Kidney capillary endothelial cell (primary cell): ENCODE data around the gene TMEM178B.
"Not testable (repeated sequence)": the region's sequence is repeated elsewhere in the genome, so short reads cannot be mapped to it uniquely, and the experiment has no call there.

ENCODE experiments used
- DNase-seq: peaks from one replicate; pipeline ENCODE4 v3.0.0-alpha.2; 2018; ENCODE audit warnings: low spot score

The TMEM178B gene

GRCh38 chr7:141074162-141074991 lies 513 bp downstream of the TMEM178B start:
- no peak for DNase-seq

- DNase-seq, result no peak
Observed at GRCh38 chr7:141074997-141075396, 1.1 kb downstream of the TMEM178B start.

GRCh38 chr7:141076377-141076776 lies 2.5 kb downstream of the TMEM178B start:
- DNase-seq, result no peak

- no peak for DNase-seq
Observed at GRCh38 chr7:141079219-141079618, 5.4 kb downstream of the TMEM178B start.

GRCh38 chr7:141089490-141089889 lies 15.6 kb downstream of the TMEM178B start:
- DNase-seq, result not testable (repeated sequence)

GRCh38 chr7:141094336-141095070 lies 20.6 kb downstream of the TMEM178B start:
- DNase-seq, result no peak

- no peak for DNase-seq
Observed at GRCh38 chr7:141097430-141097829, 23.6 kb downstream of the TMEM178B start.

- no peak for DNase-seq
Observed at GRCh38 chr7:141102436-141102835, 28.6 kb downstream of the TMEM178B start.

- DNase-seq, result no peak
Observed at GRCh38 chr7:141103847-141104429, 30.1 kb downstream of the TMEM178B start.

- no peak for DNase-seq
Observed at GRCh38 chr7:141113131-141113530, 39.3 kb downstream of the TMEM178B start.

- DNase-seq, result no peak
Observed at GRCh38 chr7:141114029-141114664, 40.3 kb downstream of the TMEM178B start.

GRCh38 chr7:141115965-141116364 lies 42.1 kb downstream of the TMEM178B start:
- no peak for DNase-seq

GRCh38 chr7:141116661-141117060 lies 42.8 kb downstream of the TMEM178B start:
- DNase-seq, result not testable (repeated sequence)

- DNase-seq, result no peak
Observed at GRCh38 chr7:141118767-141119166, 44.9 kb downstream of the TMEM178B start.

- DNase-seq, result no peak
Observed at GRCh38 chr7:141119187-141119586, 45.3 kb downstream of the TMEM178B start.

GRCh38 chr7:141122736-141123135 lies 48.9 kb downstream of the TMEM178B start:
- no peak for DNase-seq

- no peak for DNase-seq
Observed at GRCh38 chr7:141123522-141123921, 49.7 kb downstream of the TMEM178B start.

GRCh38 chr7:141126107-141126506 lies 52.2 kb downstream of the TMEM178B start:
- no peak for DNase-seq

GRCh38 chr7:141128506-141128905 lies 54.6 kb downstream of the TMEM178B start:
- DNase-seq, result no peak

GRCh38 chr7:141128931-141129330 lies 55.1 kb downstream of the TMEM178B start:
- no peak for DNase-seq

GRCh38 chr7:141132671-141133070 lies 58.8 kb downstream of the TMEM178B start:
- no peak for DNase-seq

- DNase-seq, result no peak
Observed at GRCh38 chr7:141133646-141134045, 59.8 kb downstream of the TMEM178B start.
